ENCODE results near the gene TSNAX.
"Not testable (repeated sequence)": the region's sequence is repeated elsewhere in the genome, so short reads cannot be mapped to it uniquely, and the experiment has no call there.

Gene TSNAX

DNA sequence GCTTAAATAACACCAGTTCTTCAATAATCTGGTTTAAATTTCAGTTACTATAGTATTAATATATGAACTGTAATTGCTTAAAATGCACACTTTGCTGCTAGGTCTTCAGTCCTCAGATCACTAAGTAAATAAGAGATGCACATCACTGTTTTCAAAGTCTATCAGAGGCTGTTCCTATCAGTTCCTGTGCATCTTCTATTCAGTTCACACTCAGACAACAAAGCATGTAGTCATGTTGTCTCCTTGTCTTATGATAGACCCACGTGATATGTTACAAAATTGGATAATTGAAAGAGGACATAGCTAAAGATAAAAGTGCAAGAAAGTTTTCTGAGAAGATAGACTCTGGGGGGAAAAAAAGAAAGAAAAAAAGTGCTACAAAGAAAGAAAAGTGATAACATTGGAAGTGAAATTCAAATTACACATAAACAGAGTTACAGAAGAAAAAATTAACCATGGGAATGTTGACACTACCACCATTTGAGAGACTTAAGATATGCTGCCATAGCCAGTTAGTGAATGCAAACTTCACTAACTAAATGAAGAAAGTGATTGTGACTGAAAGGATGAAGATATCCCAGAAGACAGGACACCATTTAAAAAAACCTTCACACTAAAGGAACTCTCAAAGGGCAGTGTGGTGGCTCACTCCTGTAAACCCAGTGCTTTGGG, 33.9 kb upstream of the TSNAX start:
- DNase-seq (ENCODE audit: insufficient read length, low spot score) (no peak), FAIRE-seq (no peak)
- TF ChIP-seq SPI1 (IDR thresholded peaks at IDR 0.05; ENCODE audit: low read depth, low read length) (no peak), PAX5 (IDR thresholded peaks at IDR 0.05; ENCODE audit: insufficient read depth, low read length, severe bottlenecking) (no peak), POLR2A (IDR thresholded peaks at IDR 0.05; ENCODE audit: low read depth, low read length) (no peak), POLR2AphosphoS5 (IDR thresholded peaks at IDR 0.05; ENCODE audit: low read depth, low read length) (no peak)

DNA sequence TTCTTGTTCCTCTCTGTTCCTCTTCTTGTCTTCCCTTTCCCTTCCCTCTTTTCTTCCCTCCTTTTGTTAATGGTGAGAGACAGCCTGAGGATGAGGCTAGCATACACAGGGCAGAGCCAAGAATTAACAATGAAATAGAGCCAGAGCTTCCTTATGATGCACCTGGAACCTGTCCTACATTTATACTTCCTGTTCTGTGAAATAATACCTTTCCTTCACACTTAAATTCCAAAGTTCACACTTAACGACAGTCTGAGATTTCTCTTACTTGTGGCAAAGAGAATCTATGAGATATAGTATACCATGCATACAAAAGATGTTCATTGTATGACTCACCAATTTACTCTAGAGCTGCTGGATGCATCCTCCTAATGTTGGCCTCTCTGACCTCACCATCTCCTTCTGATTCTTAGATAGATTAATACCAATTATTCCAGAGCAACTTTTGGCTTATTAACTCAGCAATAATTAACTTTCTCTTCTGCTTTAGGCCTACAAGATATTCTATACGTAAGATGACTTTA, 30.8 kb upstream of the TSNAX start:
- no peak for FAIRE-seq
- TF ChIP-seq PAX5 (IDR thresholded peaks at IDR 0.05; ENCODE audit: insufficient read depth, low read length, severe bottlenecking), result no peak
- TF ChIP-seq POU2F2 (IDR thresholded peaks at IDR 0.05; ENCODE audit: low read depth, low read length), result no peak
- TF ChIP-seq POLR2A (IDR thresholded peaks at IDR 0.05; ENCODE audit: low read depth, low read length), result no peak
- TF ChIP-seq TAF1 (IDR thresholded peaks at IDR 0.05; ENCODE audit: low read depth, low read length), result no peak
- TF ChIP-seq POLR2AphosphoS5 (IDR thresholded peaks at IDR 0.05; ENCODE audit: low read depth, low read length), result no peak
- no peak for DNase-seq (ENCODE audit: insufficient read length, low spot score)

DNA sequence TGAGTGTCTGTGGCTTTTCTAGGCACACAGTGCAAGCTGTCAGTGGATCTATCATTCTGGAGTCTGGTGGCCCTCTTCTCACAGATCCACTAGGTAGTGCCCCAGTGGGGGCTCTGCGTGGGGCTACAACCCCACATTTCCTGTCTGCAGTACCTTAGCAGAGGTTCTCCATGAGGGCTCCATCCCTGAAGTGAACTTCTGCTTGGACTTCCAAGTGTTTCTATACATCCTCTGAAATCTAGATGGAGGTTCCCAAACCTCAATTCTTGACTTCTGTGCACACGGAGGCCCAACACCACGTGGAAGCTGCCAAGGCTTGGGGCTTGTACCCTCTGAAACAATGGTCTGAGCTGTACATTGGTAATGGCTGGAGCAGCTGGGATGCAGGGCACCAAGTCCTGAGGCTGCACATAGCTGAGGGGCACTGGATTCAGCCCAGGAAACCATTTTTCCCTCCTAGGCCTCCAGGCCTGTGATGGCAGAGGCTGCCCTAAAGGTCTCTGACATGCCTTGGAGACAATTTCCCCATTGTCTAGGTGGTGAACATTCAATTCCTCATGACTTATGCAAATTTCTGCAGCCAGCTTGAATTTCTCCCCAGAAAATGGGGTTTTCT, 29.2 kb upstream of the TSNAX start:
- FAIRE-seq (no peak), DNase-seq (ENCODE audit: insufficient read length, low spot score) (no peak)
- TF ChIP-seq TAF1 (IDR thresholded peaks at IDR 0.05; ENCODE audit: low read depth, low read length), result no peak
- no peak for TF ChIP-seq POLR2A (IDR thresholded peaks at IDR 0.05; ENCODE audit: low read depth, low read length)
- TF ChIP-seq POU2F2 (IDR thresholded peaks at IDR 0.05; ENCODE audit: low read depth, low read length), result no peak
- TF ChIP-seq POLR2AphosphoS5 (IDR thresholded peaks at IDR 0.05; ENCODE audit: low read depth, low read length), result no peak

DNA sequence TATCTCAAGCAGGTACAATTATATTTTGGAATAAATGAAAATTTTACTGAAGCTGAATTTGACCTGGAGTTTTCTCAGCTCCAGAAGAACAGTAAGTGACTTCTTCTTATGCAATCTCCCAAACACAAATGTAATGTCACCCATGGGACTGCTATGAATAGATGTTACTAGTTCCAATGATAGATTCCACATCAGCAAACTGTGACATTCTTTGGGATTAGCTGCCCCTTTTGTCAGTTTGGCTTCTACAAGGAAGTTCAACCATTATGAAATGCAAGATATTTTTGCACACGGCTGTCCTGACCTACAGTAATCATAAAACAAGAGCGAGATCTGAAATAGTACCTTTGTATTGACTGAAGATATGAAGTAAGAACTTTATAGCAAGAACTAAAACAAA, 27.8 kb upstream of the TSNAX start:
- no peak for TF ChIP-seq POLR2AphosphoS5 (IDR thresholded peaks at IDR 0.05; ENCODE audit: low read depth, low read length)
- TF ChIP-seq POU2F2 (IDR thresholded peaks at IDR 0.05; ENCODE audit: low read depth, low read length), result no peak
- no peak for TF ChIP-seq SPI1 (IDR thresholded peaks at IDR 0.05; ENCODE audit: low read depth, low read length)
- no peak for TF ChIP-seq PAX5 (IDR thresholded peaks at IDR 0.05; ENCODE audit: insufficient read depth, low read length, severe bottlenecking)
- no peak for TF ChIP-seq TAF1 (IDR thresholded peaks at IDR 0.05; ENCODE audit: low read depth, low read length)
- TF ChIP-seq POLR2A (IDR thresholded peaks at IDR 0.05; ENCODE audit: low read depth, low read length), result no peak
- FAIRE-seq, result no peak

DNA sequence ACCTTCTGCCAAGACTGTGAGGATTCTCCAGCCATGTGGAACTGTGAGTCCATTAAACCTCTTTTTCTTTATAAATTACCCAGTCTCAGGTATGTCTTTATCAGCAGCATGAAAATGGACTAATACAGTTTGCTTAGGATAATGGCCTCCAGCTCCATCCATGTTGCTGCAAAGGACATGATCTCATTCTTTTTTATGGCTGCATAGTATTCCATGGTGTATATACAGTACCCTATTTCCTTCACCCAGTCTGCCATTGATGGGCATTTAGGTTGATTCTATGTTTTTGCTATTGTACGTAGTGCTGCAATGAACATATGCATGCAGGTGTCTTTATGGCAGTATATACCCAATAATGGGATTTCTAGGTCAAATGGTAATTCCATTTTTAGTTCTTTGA, 25.3 kb upstream of the TSNAX start:
- not testable (repeated sequence) for DNase-seq (ENCODE audit: insufficient read length, low spot score); FAIRE-seq

More for the DNA sequence above, 27.8 kb upstream of the TSNAX start:
- DNase-seq (ENCODE audit: insufficient read length, low spot score), result no peak

DNA sequence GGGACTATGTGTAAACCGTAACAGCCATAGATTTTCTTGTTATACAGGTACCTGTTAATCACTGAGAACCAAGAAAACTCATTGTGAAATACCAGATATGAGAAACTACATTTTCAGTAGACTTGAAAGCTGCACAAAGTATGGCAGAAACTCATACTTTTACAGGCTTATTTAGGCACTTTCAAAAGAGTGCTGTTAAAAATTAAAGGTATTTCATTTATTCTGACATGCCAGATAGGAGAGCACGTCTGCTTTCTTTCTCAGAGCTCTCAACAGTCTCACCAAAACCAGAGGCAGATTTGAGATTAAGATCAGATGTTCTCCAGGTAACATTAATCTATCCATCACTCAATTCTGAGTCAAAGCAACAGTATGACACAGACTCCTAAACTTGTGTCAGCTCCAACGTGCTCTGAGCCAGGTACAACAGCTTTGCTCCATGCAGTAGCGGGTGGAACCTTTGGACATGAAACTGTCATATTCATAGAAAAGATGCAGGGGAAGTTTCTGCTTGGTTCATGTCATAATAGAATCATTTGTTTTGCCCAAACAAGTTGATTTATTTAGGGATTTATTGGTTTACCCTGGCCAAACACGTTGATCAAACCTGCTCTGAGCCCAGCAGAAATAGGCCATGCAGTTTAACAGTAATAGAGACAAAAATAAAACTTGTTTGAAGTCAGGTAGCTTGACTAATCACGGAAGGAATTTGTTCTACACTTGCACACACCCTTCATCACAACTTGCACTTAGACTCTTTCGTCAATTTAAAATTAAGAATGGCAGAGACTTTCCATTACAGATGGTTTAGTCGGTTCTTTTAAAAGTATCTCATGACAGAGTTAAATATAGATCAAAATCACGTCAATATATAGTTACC, 20.8 kb upstream of the TSNAX start:
- DNase-seq (ENCODE audit: insufficient read length, low spot score) (no peak), FAIRE-seq (peak; percentile 13)
- TF ChIP-seq POU2F2 (IDR thresholded peaks at IDR 0.05; ENCODE audit: low read depth, low read length), result no peak
- TF ChIP-seq SPI1 (IDR thresholded peaks at IDR 0.05; ENCODE audit: low read depth, low read length), result no peak
- no peak for TF ChIP-seq POLR2A (IDR thresholded peaks at IDR 0.05; ENCODE audit: low read depth, low read length)
- TF ChIP-seq POLR2AphosphoS5 (IDR thresholded peaks at IDR 0.05; ENCODE audit: low read depth, low read length), result no peak
- no peak for TF ChIP-seq TAF1 (IDR thresholded peaks at IDR 0.05; ENCODE audit: low read depth, low read length)
- no peak for TF ChIP-seq PAX5 (IDR thresholded peaks at IDR 0.05; ENCODE audit: insufficient read depth, low read length, severe bottlenecking)

DNA sequence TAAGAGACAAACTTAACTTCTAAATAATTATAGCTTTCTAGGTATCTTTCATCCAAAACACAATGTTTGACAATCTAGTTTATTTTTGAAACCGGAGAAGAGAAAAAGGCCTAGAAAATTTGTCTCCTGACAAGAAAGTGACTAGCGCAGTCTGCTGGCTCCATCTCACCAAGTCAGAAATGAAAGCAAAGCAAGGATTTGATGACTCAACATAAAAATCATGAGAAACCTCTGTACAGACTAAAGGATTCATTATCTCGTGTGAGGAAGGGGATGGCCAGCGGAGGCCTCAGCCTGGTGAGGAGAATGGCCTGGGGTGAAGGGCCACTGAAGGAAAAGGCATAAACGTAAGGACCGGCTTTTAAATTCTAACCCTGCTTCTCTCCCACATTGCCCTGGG, 20.0 kb upstream of the TSNAX start:
- TF ChIP-seq POLR2AphosphoS5 (IDR thresholded peaks at IDR 0.05; ENCODE audit: low read depth, low read length), result no peak
- no peak for TF ChIP-seq PAX5 (IDR thresholded peaks at IDR 0.05; ENCODE audit: insufficient read depth, low read length, severe bottlenecking)
- no peak for TF ChIP-seq TAF1 (IDR thresholded peaks at IDR 0.05; ENCODE audit: low read depth, low read length)
- TF ChIP-seq SPI1 (IDR thresholded peaks at IDR 0.05; ENCODE audit: low read depth, low read length), result no peak
- TF ChIP-seq POLR2A (IDR thresholded peaks at IDR 0.05; ENCODE audit: low read depth, low read length), result no peak
- TF ChIP-seq POU2F2 (IDR thresholded peaks at IDR 0.05; ENCODE audit: low read depth, low read length), result no peak
- FAIRE-seq (no peak), DNase-seq (ENCODE audit: insufficient read length, low spot score) (no peak)

DNA sequence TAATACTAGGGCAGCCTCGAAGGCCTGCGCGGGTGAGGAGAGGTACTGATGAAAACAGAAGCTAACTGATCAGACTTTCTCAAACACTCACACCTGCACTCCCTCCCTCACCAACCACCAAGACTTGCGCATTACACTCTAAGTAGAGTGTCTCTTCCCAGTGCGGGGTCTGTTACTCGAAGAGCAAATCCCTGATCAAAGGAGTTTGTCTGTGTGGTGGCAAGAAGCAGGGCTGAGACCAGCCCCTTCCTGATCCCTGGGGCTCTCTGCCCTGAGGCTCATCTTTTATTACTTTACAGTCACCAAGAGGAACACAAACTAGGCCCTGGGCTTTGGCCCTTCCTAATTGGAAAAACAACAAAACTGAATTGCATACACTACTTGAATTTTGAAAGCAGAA, 19.5 kb upstream of the TSNAX start:
- no peak for FAIRE-seq

DNA sequence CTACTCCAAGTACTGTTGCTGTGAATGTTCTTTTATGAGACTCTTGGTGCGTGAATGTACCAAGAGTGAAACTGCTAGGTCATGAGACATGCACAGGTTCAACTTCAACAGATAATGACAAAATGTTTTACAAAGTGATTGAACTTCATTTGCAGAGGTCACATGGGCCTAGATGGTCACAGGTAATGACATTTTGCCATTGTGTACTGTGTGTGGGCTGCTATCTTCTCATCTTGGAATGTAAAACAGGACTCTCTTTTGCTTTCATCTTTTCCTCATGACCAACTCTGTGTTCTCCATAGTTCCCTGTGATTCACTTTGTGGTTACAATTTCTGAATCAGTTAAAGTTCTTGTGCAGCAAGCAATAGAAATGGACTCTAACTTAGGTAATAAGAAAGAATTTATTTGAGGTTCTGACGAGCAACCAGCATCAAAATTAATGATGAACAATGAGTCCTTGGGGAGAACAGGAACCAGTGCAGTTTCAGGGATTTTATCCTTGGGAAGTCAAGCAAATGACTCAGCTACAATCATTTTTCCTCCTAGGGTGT, 16.2 kb upstream of the TSNAX start:
- peak; percentile 57 for FAIRE-seq
- DNase-seq (ENCODE audit: insufficient read length, low spot score), result no peak
- TF ChIP-seq SPI1 (IDR thresholded peaks at IDR 0.05; ENCODE audit: low read depth, low read length) (no peak), POLR2AphosphoS5 (IDR thresholded peaks at IDR 0.05; ENCODE audit: low read depth, low read length) (no peak), POU2F2 (IDR thresholded peaks at IDR 0.05; ENCODE audit: low read depth, low read length) (no peak), TAF1 (IDR thresholded peaks at IDR 0.05; ENCODE audit: low read depth, low read length) (no peak), PAX5 (IDR thresholded peaks at IDR 0.05; ENCODE audit: insufficient read depth, low read length, severe bottlenecking) (no peak), POLR2A (IDR thresholded peaks at IDR 0.05; ENCODE audit: low read depth, low read length) (no peak)

More for the DNA sequence above, 19.5 kb upstream of the TSNAX start:
- DNase-seq (ENCODE audit: insufficient read length, low spot score), result no peak
- TF ChIP-seq TAF1 (IDR thresholded peaks at IDR 0.05; ENCODE audit: low read depth, low read length) (no peak), SPI1 (IDR thresholded peaks at IDR 0.05; ENCODE audit: low read depth, low read length) (no peak)

Data from GM12891 (cell line).